IPS-11a (cell line): ENCODE data around the gene CPEB2.
"Not testable (repeated sequence)": the region's sequence is repeated elsewhere in the genome, so short reads cannot be mapped to it uniquely, and the experiment has no call there.

ENCODE experiments used
- H3K4me3 ChIP-seq: one replicate; pipeline ENCODE4 v1.5.1; 2013; ENCODE audit warnings: low read depth, low read length, control low read depth

CPEB2 gene

DNA sequence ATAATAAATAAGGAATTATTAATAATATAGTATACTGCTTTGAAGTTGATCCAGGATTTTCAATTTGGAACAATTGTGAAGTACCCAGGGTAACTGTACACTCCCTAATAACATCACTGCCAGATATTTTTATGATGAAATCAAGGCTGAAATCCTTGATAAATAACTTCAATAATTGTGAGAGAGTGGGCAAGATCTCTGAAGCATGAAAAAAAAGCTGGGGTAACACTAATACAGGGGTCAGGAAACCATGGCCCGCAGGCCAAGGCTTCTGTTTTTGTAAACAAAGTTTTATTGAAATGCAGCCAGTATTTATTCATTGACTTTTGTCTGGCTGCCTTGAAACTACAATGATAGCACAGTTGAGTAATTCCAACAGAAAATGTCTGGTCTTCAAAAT, 41.6 kb downstream of the CPEB2 start:
- no peak overlapping the region for H3K4me3 ChIP-seq

- no peak overlapping the region for H3K4me3 ChIP-seq
These were observed 52.3 kb downstream of the CPEB2 start for GRCh38 chr4:15054541-15054940.

DNA sequence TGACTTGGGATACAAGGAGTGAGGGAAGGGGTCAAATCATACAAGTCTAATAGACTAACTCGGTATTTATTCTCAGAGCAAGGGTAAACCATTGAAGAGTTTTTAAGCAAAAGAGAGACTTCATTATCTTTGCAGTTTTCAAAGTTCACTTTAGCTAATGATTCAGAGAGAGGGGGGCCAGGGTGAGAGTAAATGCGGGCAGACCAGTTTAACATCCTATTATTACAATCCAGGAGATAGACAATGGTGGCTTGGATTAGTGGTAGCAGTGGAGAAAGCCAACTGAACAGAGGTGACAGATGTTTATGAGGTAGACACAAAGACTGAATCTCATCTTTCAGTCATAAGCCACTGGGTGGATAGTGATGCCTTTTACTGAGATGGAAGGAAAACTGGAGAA, 57.9 kb downstream of the CPEB2 start:
- no peak overlapping the region for H3K4me3 ChIP-seq

GRCh38 chr4:15063341-15063740, 61.1 kb downstream of the CPEB2 start:
- no peak overlapping the region for H3K4me3 ChIP-seq

- H3K4me3 ChIP-seq = no peak overlapping the region
These were observed 63.2 kb downstream of the CPEB2 start for GRCh38 chr4:15065516-15065915.

- H3K4me3 ChIP-seq = no peak overlapping the region
These were observed 63.9 kb downstream of the CPEB2 start for GRCh38 chr4:15066140-15066539.

DNA sequence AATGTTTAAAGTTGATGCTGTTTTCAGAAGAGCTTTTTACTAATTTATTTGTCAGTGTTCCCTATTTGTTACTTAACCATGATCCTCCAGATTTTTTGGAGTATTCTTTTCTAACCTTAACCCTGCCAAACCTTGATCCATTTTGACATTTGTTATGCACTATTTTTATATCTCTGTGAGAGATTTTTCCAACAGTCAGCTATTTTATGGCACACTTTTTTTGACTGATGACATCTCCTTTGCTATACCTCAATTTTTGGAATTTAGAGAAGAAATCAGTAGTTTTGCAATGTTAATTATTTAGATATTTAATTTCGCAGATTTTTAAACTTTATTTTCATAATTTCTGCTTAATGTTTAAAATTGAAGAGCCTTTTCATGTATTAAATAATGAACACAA, 66.0 kb downstream of the CPEB2 start:
- no peak overlapping the region for H3K4me3 ChIP-seq

DNA sequence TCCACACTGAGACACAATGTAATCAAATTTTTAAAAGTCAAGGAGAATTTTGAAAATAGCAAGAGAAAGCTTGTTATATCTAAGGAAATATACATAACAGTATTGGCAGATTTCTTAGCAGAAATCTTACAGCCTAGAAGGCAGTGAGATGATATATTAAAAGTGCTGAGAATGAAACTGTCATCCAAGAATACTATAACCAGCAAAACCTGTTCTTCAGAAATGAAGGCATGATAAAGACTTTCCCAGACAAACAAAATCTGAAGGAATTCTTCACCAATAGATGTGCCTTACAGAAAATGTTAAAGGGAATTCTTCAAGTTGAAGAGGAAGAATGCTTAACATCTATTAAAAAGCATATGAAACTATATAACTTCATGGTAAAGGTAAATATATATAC, 73.6 kb downstream of the CPEB2 start:
- no peak overlapping the region for H3K4me3 ChIP-seq

DNA sequence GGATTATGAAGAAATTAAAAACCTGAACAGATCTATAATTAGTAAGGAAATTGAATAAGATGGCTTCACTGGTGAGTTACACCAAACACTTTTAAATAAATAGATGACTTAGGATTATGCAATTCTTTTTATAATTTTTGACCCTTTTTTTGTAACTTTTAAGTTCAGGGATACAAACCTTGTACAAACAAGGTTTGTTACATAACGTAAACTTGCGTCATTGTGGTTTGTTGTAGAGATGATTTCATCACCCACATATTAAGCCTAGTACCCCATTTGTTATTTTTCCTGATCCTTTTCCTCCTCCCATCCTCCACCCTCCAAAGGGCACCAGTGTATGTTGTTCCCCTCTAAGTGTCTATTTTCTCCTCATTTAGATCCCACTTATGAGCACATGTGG, 75.7 kb downstream of the CPEB2 start:
- no peak overlapping the region for H3K4me3 ChIP-seq

DNA sequence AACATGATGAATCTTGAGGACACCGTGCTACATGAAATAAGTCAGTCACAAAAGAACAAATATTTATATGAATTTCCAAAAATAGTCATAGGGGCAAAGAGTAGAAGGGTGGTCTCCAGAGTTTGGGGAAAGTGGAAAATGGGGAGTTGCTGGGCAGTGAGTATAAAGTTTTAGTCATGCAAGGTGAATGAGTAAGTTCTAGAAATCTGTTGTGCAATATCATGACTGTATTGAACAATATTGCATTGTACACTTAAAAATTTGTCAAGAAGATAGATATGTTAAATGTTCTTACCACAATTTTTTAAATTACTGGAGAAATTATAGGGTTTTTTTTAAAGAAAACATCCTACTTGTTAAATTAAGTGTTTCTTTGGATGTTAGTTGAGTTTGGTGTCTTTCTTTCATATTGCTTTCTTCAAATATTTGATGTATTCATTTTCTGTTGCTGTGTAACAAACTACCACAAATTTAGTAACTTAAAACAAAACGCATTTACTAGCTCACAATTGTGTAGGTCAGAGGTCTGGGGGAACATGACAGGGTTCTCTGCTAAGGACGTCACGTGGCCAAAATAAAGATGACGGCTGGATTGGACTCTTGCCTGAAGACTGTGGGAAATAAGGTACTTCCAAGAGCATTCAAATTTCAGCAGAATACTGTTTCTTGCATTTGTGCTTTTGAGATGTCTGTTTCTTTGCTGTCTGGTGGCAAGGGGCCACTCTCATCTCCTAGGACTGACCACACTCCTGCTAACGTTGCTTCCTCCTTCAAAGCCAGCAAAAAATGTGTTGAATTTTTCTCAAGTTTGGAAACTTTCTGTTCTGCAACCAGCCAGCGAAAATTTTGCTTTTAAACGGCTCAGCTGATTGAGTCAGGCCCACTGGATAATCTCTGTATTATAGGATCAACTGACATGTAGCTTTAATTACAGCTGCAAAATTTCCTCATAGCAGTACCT, 76.7 kb downstream of the CPEB2 start:
- no peak overlapping the region for H3K4me3 ChIP-seq

GRCh38 chr4:15084780-15085179, 82.5 kb downstream of the CPEB2 start:
- H3K4me3 ChIP-seq = no peak overlapping the region

GRCh38 chr4:15085762-15086161, 83.5 kb downstream of the CPEB2 start:
- H3K4me3 ChIP-seq = not testable (repeated sequence)

- H3K4me3 ChIP-seq = not testable (repeated sequence)
These were observed 84.0 kb downstream of the CPEB2 start for GRCh38 chr4:15086259-15086658.

DNA sequence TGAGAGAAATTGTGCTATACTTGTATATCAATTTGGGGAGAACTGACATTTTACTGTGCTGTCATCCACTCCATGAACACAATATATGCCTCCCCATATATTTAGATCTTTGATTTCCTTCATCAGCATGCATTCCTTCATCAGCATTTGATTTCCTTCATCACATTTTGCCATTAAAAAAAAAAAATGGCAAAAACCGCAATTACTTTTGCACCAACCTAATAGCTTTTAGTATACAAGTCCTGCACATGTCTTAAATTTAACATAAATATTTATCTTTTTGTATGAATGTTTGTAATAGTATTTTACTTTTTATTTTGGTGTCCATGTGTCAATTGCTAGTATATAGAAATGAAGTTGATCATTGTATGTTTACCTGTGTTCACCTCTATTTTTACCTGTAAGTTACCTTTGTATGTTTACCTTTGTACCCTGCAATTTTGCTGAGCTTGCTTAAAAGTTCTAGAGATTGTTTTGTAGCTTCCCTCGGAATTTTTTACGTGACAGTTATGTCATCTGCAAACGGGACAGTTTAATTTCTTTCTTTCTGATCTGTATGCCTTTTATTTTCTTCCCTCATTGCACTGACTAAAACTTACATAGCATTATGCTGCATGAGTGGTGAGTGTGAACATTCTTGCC, 86.2 kb downstream of the CPEB2 start:
- H3K4me3 ChIP-seq = no peak overlapping the region

GRCh38 chr4:15089979-15090378, 87.7 kb downstream of the CPEB2 start:
- no peak overlapping the region for H3K4me3 ChIP-seq

- no peak overlapping the region for H3K4me3 ChIP-seq
These were observed 98.1 kb downstream of the CPEB2 start for GRCh38 chr4:15100380-15100779.

DNA sequence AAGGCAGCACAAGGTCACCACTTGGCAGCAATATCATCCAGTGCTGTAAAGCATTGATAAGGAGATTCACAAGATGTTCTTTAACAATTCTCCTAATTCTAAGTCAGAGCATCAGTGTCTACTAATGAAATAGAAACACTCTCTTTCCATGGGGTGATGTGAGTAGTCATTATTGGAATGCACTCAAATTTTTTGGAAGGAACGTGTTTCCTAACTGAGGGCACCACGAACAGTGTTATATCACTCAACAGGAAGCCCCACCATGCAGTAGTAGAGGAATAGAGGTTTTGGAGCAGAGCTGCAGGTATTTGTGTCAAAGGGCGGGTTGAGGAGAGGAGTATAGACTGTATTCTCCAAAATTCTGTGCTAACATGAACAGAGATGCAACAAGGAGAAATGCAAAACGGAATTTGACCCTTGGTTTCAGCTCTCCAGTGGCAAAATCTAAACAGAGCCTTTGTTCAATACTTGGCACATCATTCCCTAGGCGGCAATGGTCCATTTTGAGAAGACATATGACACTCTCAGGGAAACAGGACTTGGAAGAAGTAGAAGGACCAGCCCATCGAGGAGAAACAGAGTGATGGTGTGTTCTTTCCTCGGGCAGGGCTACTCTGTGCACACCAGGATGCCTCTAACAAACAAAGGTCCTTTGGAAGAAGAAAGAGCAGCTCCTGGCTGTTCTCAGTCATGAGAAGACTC, 98.9 kb downstream of the CPEB2 start:
- no peak overlapping the region for H3K4me3 ChIP-seq

DNA sequence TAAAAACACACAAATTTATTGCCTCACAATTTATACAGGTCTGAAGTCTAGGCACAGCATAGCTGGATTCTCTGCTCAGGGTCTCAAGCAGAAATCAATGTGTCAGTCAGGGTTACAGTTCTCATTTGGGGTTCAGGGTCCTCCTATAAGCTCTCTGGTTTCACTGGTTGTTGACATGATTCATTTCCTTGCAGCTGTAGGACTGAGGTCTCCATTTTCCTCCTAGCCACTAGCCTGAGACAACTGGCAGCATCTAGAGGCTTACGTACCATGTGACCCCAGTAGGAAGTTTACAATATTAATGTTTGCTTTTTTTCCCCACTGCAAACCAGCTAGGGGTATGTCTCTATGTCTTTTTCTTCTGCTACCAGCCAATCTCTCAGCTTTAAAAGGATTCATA, 102.5 kb downstream of the CPEB2 start:
- H3K4me3 ChIP-seq = no peak overlapping the region

- no peak overlapping the region for H3K4me3 ChIP-seq
These were observed 104.1 kb downstream of the CPEB2 start for GRCh38 chr4:15106399-15106798.

DNA sequence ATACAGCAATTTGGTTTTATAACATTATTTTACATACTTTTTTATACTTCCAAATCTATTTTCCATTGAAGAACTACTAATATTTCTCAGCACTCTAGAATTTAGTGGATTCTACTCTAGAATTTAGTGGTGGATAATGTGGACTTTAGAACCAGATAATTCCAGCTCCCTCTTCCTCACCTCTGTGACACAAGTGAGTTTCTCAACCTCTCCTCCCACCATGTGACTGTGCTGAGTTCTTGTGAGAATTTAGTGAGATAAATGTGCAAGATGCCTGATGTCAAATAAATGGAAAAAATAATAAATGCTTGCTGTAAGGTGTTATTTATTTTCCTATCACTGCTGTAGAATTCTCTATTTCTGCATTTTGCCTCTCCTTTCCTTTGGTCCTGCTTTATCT, 107.3 kb downstream of the CPEB2 start:
- H3K4me3 ChIP-seq = no peak overlapping the region

- no peak overlapping the region for H3K4me3 ChIP-seq
These were observed 107.9 kb downstream of the CPEB2 start for GRCh38 chr4:15110120-15110571.
